HL-60 (cell line): ENCODE results near the gene DYSF.

Experiments used
- CTCF ChIP-seq: IDR thresholded peaks from one replicate; pipeline ENCODE4 v1.5.1; 2011; ENCODE audit warnings: low read length, control low read depth, inconsistent platforms; ENCODE audit not compliant: insufficient read depth
- GABPA ChIP-seq: IDR thresholded peaks from 2 replicates; pipeline ENCODE4 v1.6.1; 2012; ENCODE audit warnings: low read depth
- POLR2AphosphoS5 ChIP-seq: IDR thresholded peaks from 2 replicates; pipeline ENCODE4 v1.6.1; 2012; ENCODE audit warnings: low read depth
- REST ChIP-seq: IDR thresholded peaks from 2 replicates; pipeline ENCODE4 v1.6.1; 2012; ENCODE audit warnings: low read depth; ENCODE audit not compliant: insufficient replicate concordance
- SPI1 ChIP-seq: IDR thresholded peaks from 2 replicates; pipeline ENCODE4 v1.6.1; 2012; ENCODE audit warnings: low read depth, mild to moderate bottlenecking, borderline replicate concordance

GRCh38 chr2:71570511-71570910 is 117.2 kb downstream of the DYSF start:
- TF ChIP-seq CTCF (no peak), POLR2AphosphoS5 (no peak), GABPA (no peak), REST (no peak), SPI1 (no peak)
